Measurements from ENCODE around the gene USP6NL. TPM values are rescaled to one million over a fixed set of nuclear protein-coding genes. Genes with fewer than 3 reads are reported as not detected.

USP6NL gene
- total and polyA plus RNA-seq, 9 of the 15 experiments (the other 6 are each of a cell fraction or from before 2014, with no cell fraction given), result 3.2 to 26.6 (median 19.8) TPM

- TF ChIP-seq ARID1B (IDR thresholded peaks at IDR 0.05) (no peak), ZNF324 (CRISPR knock-in tag; IDR thresholded peaks at IDR 0.05) (no peak), ZNF184 (CRISPR knock-in tag; IDR thresholded peaks at IDR 0.05) (no peak), CCAR2 (IDR thresholded peaks at IDR 0.05; ENCODE audit: low read depth, low read length) (no peak)
Observed at GRCh38 chr10:11439523-11440053, 171.9 kb downstream of the USP6NL start (continued).

GRCh38 chr10:11437391-11438142 lies 173.9 kb downstream of the USP6NL start:
- no peak overlapping the region for H3K27ac ChIP-seq (ENCODE audit: extremely low read depth, low read depth, low read length)
- no peaks in the 10 kb centered on the region for H4K20me1 ChIP-seq (replicated peaks; ENCODE audit: control insufficient read depth, insufficient read depth, low read length)
- ChIA-PET CTCF (ENCODE audit: low intra/inter-chr PET ratio) (no interaction called here), POLR2A (interaction anchor here (1.2 kb wide), 1 partner anchor 10 kb away, joined by 4 read pairs; no protein-coding TSS in a partner anchor)
- H3K4me3 ChIP-seq, result no peak overlapping the region
- H3K79me2 ChIP-seq (ENCODE audit: control insufficient read depth, insufficient read depth, low read length), result no peaks in the 10 kb centered on the region
- H3K4me2 ChIP-seq (ENCODE audit: insufficient read depth, low read length), result no peak overlapping the region
- H3K9me1 ChIP-seq (ENCODE audit: control insufficient read depth, insufficient read depth, low read length), result no peaks in the 10 kb centered on the region
- no TSS peak for BruUV-seq (replicated peaks)
- FAIRE-seq (no peak), ATAC-seq (no peak), DNase-seq (ENCODE audit: extremely low read depth in 1 of 4, low spot score in 3 of 4) (no peak)
- H3K27me3 ChIP-seq (ENCODE audit: control insufficient read depth in 2 of 2, insufficient read depth in 2 of 2, low read length in 2 of 2), result peaks cover 7 to 17% of the 10 kb centered on the region in 2 experiments; a peak in 3 of 5 replicates
- intact Hi-C loops (cut with micrococcal nuclease) (no loop called here), in situ Hi-C loops (cut with MboI) (no loop called here)
- 33% methylated on average over 24 of the region's 26 CpGs for WGBS (ENCODE audit: insufficient coverage, low coverage, missing lambda C conversion rate)
- H3K9ac ChIP-seq (ENCODE audit: insufficient read depth in 1 of 2, low read depth in 2 of 2, low read length in 2 of 2), result peak overlapping the region in 1 of 2 experiments; percentile 17; a peak in 1 of 4 replicates
- no peaks in the 10 kb centered on the region for H3K36me3 ChIP-seq (ENCODE audit: control insufficient read depth, insufficient read depth, low read length)
- peaks cover 3 to 11% of the 10 kb centered on the region in 2 experiments; a peak in 3 of 5 replicates for H3K4me1 ChIP-seq (replicated peaks in 1 of 2; ENCODE audit: control insufficient read depth in 2 of 2, insufficient read depth in 2 of 2, low read length in 2 of 2)
- H2AFZ ChIP-seq (ENCODE audit: low read depth, low read length), result no peak overlapping the region
- no peaks in the 10 kb centered on the region for H3K9me3 ChIP-seq (replicated peaks; ENCODE audit: control insufficient read depth, insufficient read depth, low read depth, low read length)
- TF ChIP-seq WHSC1 (IDR thresholded peaks at IDR 0.05; ENCODE audit: low read length) (no peak), BDP1 (IDR thresholded peaks at IDR 0.05; ENCODE audit: insufficient read depth, insufficient read length) (no peak), MED1 (CRISPR knock-in tag; IDR thresholded peaks at IDR 0.05; ENCODE audit: borderline replicate concordance) (no peak), BCOR (IDR thresholded peaks at IDR 0.05) (no peak), TAF15 (IDR thresholded peaks at IDR 0.05; ENCODE audit: low read depth, low read length) (no peak), RBM25 (IDR thresholded peaks at IDR 0.05; ENCODE audit: low read depth, low read length, severe bottlenecking) (no peak), HMG20A (CRISPR knock-in tag; conservative IDR thresholded peaks at IDR 0.05) (no peak), RBM34 (IDR thresholded peaks at IDR 0.05; ENCODE audit: borderline replicate concordance, insufficient read depth, low read length) (no peak), FOSL1 (tag; conservative IDR thresholded peaks at IDR 0.05) (no peak), ZNF512 (tag; IDR thresholded peaks at IDR 0.05) (no peak), SP2 (IDR thresholded peaks at IDR 0.05; ENCODE audit: extremely low read depth, low read depth, low read length, poor library complexity, severe bottlenecking) (no peak), ZNF239 (CRISPR knock-in tag; IDR thresholded peaks at IDR 0.05) (no peak)
- TF ChIP-seq, protein P1, sequence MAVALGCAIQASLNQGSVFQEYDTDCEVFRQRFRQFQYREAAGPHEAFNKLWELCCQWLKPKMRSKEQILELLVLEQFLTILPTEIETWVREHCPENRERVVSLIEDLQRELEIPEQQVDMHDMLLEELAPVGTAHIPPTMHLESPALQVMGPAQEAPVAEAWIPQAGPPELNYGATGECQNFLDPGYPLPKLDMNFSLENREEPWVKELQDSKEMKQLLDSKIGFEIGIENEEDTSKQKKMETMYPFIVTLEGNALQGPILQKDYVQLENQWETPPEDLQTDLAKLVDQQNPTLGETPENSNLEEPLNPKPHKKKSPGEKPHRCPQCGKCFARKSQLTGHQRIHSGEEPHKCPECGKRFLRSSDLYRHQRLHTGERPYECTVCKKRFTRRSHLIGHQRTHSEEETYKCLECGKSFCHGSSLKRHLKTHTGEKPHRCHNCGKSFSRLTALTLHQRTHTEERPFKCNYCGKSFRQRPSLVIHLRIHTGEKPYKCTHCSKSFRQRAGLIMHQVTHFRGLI (CRISPR knock-in tag; IDR thresholded peaks at IDR 0.05), result no peak
- TF ChIP-seq, protein P2, sequence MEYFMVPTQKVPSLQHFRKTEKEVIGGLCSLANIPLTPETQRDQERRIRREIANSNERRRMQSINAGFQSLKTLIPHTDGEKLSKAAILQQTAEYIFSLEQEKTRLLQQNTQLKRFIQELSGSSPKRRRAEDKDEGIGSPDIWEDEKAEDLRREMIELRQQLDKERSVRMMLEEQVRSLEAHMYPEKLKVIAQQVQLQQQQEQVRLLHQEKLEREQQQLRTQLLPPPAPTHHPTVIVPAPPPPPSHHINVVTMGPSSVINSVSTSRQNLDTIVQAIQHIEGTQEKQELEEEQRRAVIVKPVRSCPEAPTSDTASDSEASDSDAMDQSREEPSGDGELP (CRISPR knock-in tag; IDR thresholded peaks at IDR 0.05; ENCODE audit: borderline replicate concordance), result no peak
